HepG2 (cell line): ENCODE results near the gene NTN3. TPM values are rescaled to one million over a fixed set of nuclear protein-coding genes. Genes with fewer than 3 reads are reported as not detected.
"Not testable (repeated sequence)": the region's sequence is repeated elsewhere in the genome, so short reads cannot be mapped to it uniquely, and the experiment has no call there.

Experiments used
- ATAC-seq: fragments of 200-7000 bp; cut with Tn5 transposase; 3 replicates; pipeline ENCODE4 v1.9.1; 2020; ENCODE audit warnings: mild to moderate bottlenecking, moderate library complexity
- BruUV-seq: library from RNA; stranded (reverse); fragments of 400-500 nt; replicated peaks from 2 replicates; lab custom pipeline; 2021; lab: Mats Ljungman, UMichigan
- CTCF ChIA-PET: fragments of 300-600 bp; formaldehyde crosslinking; extraction: SDS; loops from one replicate; lab custom pipeline; 2021; ENCODE audit warnings: low total read pairs, inconsistent platforms, low intra/inter-chr PET ratio; lab: Yijun Ruan, JAX
- POLR2A ChIA-PET: fragments of 350-600 bp; sonication (Branson Sonifier 250); formaldehyde crosslinking; loops from one replicate; lab custom pipeline; 2020; ENCODE audit warnings: antibody characterized with exemption, inconsistent platforms; lab: Yijun Ruan, JAX
- DNase-seq: peaks from one replicate; pipeline ENCODE4 v3.0.0-alpha.2; 2015; ENCODE audit warnings: low spot score
- FAIRE-seq: peaks from 3 replicates; lab custom pipeline; 2011; peaks lifted over from hg19 to GRCh38; lab: Jason Lieb, UNC
- H2AFZ ChIP-seq: one replicate; pipeline ENCODE4 v1.6.1; 2011; ENCODE audit warnings: low read length, inconsistent platforms
- H3K27ac ChIP-seq: fragments of 300-600 bp; 3 replicates; pipeline ENCODE4 v1.8.0; 2011; ENCODE audit warnings: mixed run types, mild to moderate bottlenecking, mixed read lengths, low read length, inconsistent platforms; ENCODE audit not compliant: insufficient read depth; ENCODE audit errors: extremely low read length
- H3K27me3 ChIP-seq, 2 experiments: fragments of 200-600 bp in 1 of 2; 2 replicates in 1 of 2; 3 replicates in 1 of 2; pipeline versions ENCODE4 v1.6.0 to v1.8.0; 2011; ENCODE audit warnings: low read length in 2 of 2, mild to moderate bottlenecking in 2 of 2, moderate library complexity in 2 of 2, inconsistent platforms in 1 of 2; ENCODE audit not compliant: insufficient read depth in 2 of 2, control insufficient read depth in 1 of 2
- H3K36me3 ChIP-seq, 2 experiments: fragments of 200-600 bp in 1 of 2; replicated peaks in 1 of 2; 2 replicates in 1 of 2; 3 replicates in 1 of 2; pipeline versions ENCODE4 v1.5.1 to v1.8.0; 2011; ENCODE audit warnings: low read length in 2 of 2, inconsistent platforms in 1 of 2; ENCODE audit not compliant: insufficient read depth in 2 of 2, control insufficient read depth in 1 of 2
- H3K4me1 ChIP-seq: 2 replicates; pipeline ENCODE4 v1.5.1; 2012; ENCODE audit warnings: low read length, inconsistent platforms; ENCODE audit not compliant: insufficient read depth
- H3K4me2 ChIP-seq: 2 replicates; pipeline ENCODE4 v1.6.0; 2011; ENCODE audit warnings: low read depth, low read length, inconsistent platforms
- H3K4me3 ChIP-seq, 3 experiments: fragments of 200-600 bp in 1 of 3; sonication (generic), shearing (Covaris generic) in 1 of 3; replicated peaks in 1 of 3; 2 replicates each; pipeline ENCODE4 v1.5.1; 2011 to 2016; ENCODE audit warnings: low read length in 3 of 3, inconsistent platforms in 2 of 3, low read depth in 2 of 3, mild to moderate bottlenecking in 2 of 3, control low read depth in 1 of 3, mixed read lengths in 1 of 3; ENCODE audit not compliant: insufficient read depth in 1 of 3
- H3K79me2 ChIP-seq: one replicate; pipeline ENCODE4 v1.6.1; 2011; ENCODE audit warnings: low read length, inconsistent platforms; ENCODE audit not compliant: insufficient read depth
- H3K9ac ChIP-seq: 2 replicates; pipeline ENCODE4 v1.6.0; 2011; ENCODE audit warnings: mild to moderate bottlenecking, low read depth, low read length, inconsistent platforms; ENCODE audit not compliant: insufficient read depth
- H3K9me3 ChIP-seq: 2 replicates; pipeline ENCODE4 v1.5.1; 2012; ENCODE audit warnings: mild to moderate bottlenecking, low read length
- H4K20me1 ChIP-seq: 2 replicates; pipeline ENCODE4 v1.6.0; 2011; ENCODE audit warnings: inconsistent platforms, mild to moderate bottlenecking, low read length, moderate library complexity; ENCODE audit not compliant: insufficient read depth
- ATF1 ChIP-seq: IDR thresholded peaks from 2 replicates; pipeline ENCODE4 v1.6.1; 2016; ENCODE audit warnings: mild to moderate bottlenecking, control low read depth
- CBFB ChIP-seq: sonication (generic); formaldehyde crosslinking; IDR thresholded peaks from 2 replicates; pipeline ENCODE4 v1.4.0; 2020; ENCODE audit warnings: missing genetic modification reagents
- EZH2 ChIP-seq: conservative IDR thresholded peaks from 2 replicates; pipeline ENCODE4 v1.6.1; 2012; ENCODE audit warnings: mild to moderate bottlenecking, low read depth, low read length, moderate library complexity
- NCOA5 ChIP-seq: sonication (generic); formaldehyde crosslinking; IDR thresholded peaks from 2 replicates; pipeline ENCODE4 v1.4.0; 2020; ENCODE audit warnings: missing genetic modification reagents
- ZKSCAN1 ChIP-seq: fragments of 150-350 bp; IDR thresholded peaks from 2 replicates; pipeline ENCODE4 v1.6.1; 2014; ENCODE audit warnings: low read length
- ZNF281 ChIP-seq: sonication (generic); formaldehyde crosslinking; IDR thresholded peaks from 2 replicates; pipeline ENCODE4 v1.4.0; 2020; ENCODE audit warnings: missing genetic modification reagents, borderline replicate concordance
- ZNF549 ChIP-seq: sonication (generic); formaldehyde crosslinking; IDR thresholded peaks from 2 replicates; pipeline ENCODE4 v1.5.0; 2020; ENCODE audit warnings: missing genetic modification reagents
- ZNF629 ChIP-seq: sonication (generic); formaldehyde crosslinking; conservative IDR thresholded peaks from 2 replicates; pipeline ENCODE4 v1.5.0; 2020; ENCODE audit warnings: missing genetic modification reagents
- ZNF710 ChIP-seq: sonication (generic); formaldehyde crosslinking; IDR thresholded peaks from 2 replicates; pipeline ENCODE4 v1.5.0; 2020; ENCODE audit warnings: mild to moderate bottlenecking, missing genetic modification reagents, borderline replicate concordance
- ZNF780A ChIP-seq: sonication (generic); formaldehyde crosslinking; IDR thresholded peaks from 2 replicates; pipeline ENCODE4 v1.8.0; 2022; ENCODE audit warnings: mild to moderate bottlenecking, missing genetic modification reagents, moderate library complexity
- WGBS: methylation state at CpG from one replicate; pipeline ENCODE4 v1.1.6; 2017; ENCODE audit warnings: low lambda C conversion rate; 5-methylcytosine and 5-hydroxymethylcytosine counted together
- in situ Hi-C: cut with HindIII; loops from 2 replicates; pipeline ENCODE4 v1.10.0; 2017; ENCODE audit warnings: low pct_unique_long_range_greater_than_20kb; ENCODE audit not compliant: extremely low pct_ligation_motif_present
- intact Hi-C: fragments of 100-400 bp; cut with micrococcal nuclease; formaldehyde crosslinking; loops from one replicate; pipeline ENCODE4 v1.10.0; 2022; ENCODE audit not compliant: unreplicated experiment
- polyA plus RNA-seq, 8 experiments: library from polyadenylated mRNA; depleted of rRNA in 3 of 8; stranded (reverse) in 7 of 8; unstranded in 1 of 8; fragments of >200 nt; fragmentation: Illumina TruSeq in 4 of 8; extraction: Trizol in 4 of 8; gene quantifications; 2 replicates each; pipeline versions ENCODE4 v1.2.1 to v1.2.3, GENCODE V29; 2011 to 2016; ENCODE audit warnings: low read depth in 4 of 8, missing spikeins in 1 of 8, mixed read lengths in 1 of 8; ENCODE audit not compliant: insufficient read depth in 1 of 8
- total RNA-seq, 5 experiments: library from RNA; depleted of rRNA; stranded (reverse); fragments of >200 nt; fragmentation: Illumina TruSeq; extraction: Trizol; gene quantifications; 2 replicates each; pipeline ENCODE4 v1.2.3, GENCODE V29; 2016; ENCODE audit warnings: low read depth in 1 of 5

NTN3 gene
- total and polyA plus RNA-seq, 2 of the 13 experiments (the other 11 are each of a cell fraction or from before 2014, with no cell fraction given): 0.09 to 0.20 TPM

- no peak for TF ChIP-seq ZNF281 (CRISPR knock-in tag)
- no peak for TF ChIP-seq EZH2
These were observed 7.2 kb downstream of the NTN3 start (continued) for GRCh38 chr16:2478279-2478678.

- FAIRE-seq, intact Hi-C loops, BruUV-seq, H3K27me3 ChIP-seq, DNase-seq, POLR2A ChIA-PET, ATAC-seq, H3K27ac ChIP-seq, H3K9me3 ChIP-seq, CTCF ChIA-PET, in situ Hi-C loops, H2AFZ ChIP-seq, H3K4me3 ChIP-seq, H3K4me2 ChIP-seq, H3K36me3 ChIP-seq, H3K9ac ChIP-seq: not testable (repeated sequence)
- WGBS: 97% methylated on average over 10 of the region's 10 CpGs
- peaks cover 24% of the 10 kb centered on the region for H4K20me1 ChIP-seq
- H3K4me1 ChIP-seq: peaks cover 77% of the 10 kb centered on the region
- peaks cover 45% of the 10 kb centered on the region for H3K79me2 ChIP-seq
These were observed 8.9 kb downstream of the NTN3 start for GRCh38 chr16:2479996-2480395.

- ChIA-PET CTCF (no interaction called here), POLR2A (no interaction called here)
- ATAC-seq (no peak), FAIRE-seq (no peak), DNase-seq (no peak)
- WGBS: 90% methylated on average over 11 of the region's 12 CpGs
- H4K20me1 ChIP-seq: peaks cover 33% of the 10 kb centered on the region
- H3K27ac ChIP-seq: no peak overlapping the region
- H3K9me3 ChIP-seq: no peaks in the 10 kb centered on the region
- no peak overlapping the region for H3K9ac ChIP-seq
- BruUV-seq: no TSS peak
- H3K4me2 ChIP-seq: no peak overlapping the region
- H3K4me3 ChIP-seq: no peak overlapping the region
- peaks cover 82% of the 10 kb centered on the region for H3K4me1 ChIP-seq
- intact Hi-C loops: no loop called here
- no peaks in the 10 kb centered on the region for H3K27me3 ChIP-seq
- H2AFZ ChIP-seq: no peak overlapping the region
- H3K79me2 ChIP-seq: peaks cover 50% of the 10 kb centered on the region
- in situ Hi-C loops: no loop called here
- H3K36me3 ChIP-seq: peaks cover 2 to 5% of the 10 kb centered on the region in 2 experiments; a peak in 2 of 5 replicates
- TF ChIP-seq ZNF629 (CRISPR knock-in tag) (no peak), ZKSCAN1 (no peak), ATF1 (CRISPR knock-in tag) (no peak), CBFB (CRISPR knock-in tag) (no peak), ZNF549 (CRISPR knock-in tag) (no peak), ZNF780A (CRISPR knock-in tag) (no peak), ZNF710 (CRISPR knock-in tag) (no peak), NCOA5 (CRISPR knock-in tag) (no peak)
These were observed 9.9 kb downstream of the NTN3 start for GRCh38 chr16:2480948-2481347.
